GM19238 (cell line): ENCODE results near the gene LAMA1.
"Not testable (repeated sequence)": the region's sequence is repeated elsewhere in the genome, so short reads cannot be mapped to it uniquely, and the experiment has no call there.

Experiments used
- DNase-seq: peaks from one replicate; pipeline ENCODE4 v3.0.0; 2011; ENCODE audit warnings: low spot score; ENCODE audit not compliant: insufficient read length

LAMA1 gene, protein sequence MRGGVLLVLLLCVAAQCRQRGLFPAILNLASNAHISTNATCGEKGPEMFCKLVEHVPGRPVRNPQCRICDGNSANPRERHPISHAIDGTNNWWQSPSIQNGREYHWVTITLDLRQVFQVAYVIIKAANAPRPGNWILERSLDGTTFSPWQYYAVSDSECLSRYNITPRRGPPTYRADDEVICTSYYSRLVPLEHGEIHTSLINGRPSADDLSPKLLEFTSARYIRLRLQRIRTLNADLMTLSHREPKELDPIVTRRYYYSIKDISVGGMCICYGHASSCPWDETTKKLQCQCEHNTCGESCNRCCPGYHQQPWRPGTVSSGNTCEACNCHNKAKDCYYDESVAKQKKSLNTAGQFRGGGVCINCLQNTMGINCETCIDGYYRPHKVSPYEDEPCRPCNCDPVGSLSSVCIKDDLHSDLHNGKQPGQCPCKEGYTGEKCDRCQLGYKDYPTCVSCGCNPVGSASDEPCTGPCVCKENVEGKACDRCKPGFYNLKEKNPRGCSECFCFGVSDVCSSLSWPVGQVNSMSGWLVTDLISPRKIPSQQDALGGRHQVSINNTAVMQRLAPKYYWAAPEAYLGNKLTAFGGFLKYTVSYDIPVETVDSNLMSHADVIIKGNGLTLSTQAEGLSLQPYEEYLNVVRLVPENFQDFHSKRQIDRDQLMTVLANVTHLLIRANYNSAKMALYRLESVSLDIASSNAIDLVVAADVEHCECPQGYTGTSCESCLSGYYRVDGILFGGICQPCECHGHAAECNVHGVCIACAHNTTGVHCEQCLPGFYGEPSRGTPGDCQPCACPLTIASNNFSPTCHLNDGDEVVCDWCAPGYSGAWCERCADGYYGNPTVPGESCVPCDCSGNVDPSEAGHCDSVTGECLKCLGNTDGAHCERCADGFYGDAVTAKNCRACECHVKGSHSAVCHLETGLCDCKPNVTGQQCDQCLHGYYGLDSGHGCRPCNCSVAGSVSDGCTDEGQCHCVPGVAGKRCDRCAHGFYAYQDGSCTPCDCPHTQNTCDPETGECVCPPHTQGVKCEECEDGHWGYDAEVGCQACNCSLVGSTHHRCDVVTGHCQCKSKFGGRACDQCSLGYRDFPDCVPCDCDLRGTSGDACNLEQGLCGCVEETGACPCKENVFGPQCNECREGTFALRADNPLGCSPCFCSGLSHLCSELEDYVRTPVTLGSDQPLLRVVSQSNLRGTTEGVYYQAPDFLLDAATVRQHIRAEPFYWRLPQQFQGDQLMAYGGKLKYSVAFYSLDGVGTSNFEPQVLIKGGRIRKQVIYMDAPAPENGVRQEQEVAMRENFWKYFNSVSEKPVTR (N-terminal part only)

DNA sequence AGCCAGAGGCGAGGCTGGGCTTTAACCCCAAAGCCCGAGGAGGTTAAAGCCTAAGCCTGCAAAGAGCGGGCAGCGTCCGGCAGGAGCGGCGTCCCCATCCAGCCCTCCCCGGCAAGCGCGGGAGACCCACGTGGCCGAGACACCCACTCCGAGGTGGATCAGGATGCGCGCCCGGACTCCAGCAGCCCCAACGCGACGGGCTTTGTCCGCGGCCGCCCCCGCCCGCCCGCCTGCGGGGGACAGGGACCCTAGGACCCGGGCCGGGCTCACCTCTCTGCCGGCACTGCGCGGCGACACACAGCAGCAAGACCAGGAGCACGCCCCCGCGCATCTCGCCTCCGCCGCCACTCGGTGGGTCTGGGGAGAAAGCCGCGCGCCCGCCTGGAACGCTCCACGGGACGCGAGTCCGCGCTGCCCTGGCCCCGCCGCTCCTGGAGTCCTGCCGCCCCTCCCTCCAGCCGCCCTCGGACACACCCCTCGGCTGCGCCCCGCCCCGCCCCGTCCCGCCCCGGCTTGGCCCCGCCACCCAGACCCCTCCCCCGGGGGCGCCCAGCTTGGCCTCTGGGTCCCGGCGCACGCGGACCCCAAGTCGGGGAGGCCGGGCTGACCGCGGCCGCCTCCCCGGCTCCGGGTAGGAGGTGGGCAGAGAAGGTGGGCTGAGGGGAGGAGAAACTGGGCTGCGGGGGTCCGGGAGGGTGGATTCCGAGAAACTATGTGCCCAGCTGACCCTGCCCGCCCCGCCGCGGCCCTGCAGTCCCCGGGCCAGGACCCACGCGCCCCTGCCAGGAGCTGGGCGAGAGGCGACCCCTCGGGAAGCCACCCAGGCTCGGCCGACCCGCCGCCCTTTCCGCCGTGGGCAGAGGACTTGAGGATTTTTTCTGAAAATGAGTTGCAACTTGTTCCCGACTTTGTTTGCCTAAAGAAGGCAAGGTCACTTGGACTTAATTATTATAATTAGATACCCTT is at the start of gene LAMA1:
LAMA1 (minus strand) TSS at position 408 of the 966 bp plus-strand sequence; CDS start at position 331, 77 bp downstream.
- DNase-seq, result no peak

DNA sequence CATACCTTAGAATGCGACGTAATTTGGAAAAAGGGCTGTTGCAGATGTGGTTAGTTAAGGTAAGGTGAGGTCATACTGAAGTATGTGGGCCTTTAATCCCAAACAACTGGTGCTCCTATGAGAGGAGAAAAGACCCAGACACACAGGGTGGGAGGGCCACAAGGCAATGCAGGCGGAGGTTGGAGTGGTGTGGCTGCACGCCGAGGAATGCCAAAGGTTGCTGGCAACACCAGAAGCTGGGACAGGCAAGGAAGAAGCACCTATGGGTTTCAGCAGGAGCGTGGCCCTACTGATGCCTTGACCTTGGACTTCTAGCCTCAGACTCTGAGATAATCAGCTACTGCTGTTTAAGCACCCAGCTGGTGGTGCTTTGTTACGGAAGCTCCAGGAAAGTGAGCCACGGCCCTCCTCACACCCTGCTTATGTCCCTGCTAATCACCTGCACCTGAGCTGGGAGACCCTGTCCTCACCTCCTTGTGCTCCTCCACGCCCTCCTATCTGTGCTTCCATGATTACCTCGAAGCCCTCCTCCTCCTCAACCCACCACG is 48.3 kb upstream of the LAMA1 start:
- no peak for DNase-seq

DNA sequence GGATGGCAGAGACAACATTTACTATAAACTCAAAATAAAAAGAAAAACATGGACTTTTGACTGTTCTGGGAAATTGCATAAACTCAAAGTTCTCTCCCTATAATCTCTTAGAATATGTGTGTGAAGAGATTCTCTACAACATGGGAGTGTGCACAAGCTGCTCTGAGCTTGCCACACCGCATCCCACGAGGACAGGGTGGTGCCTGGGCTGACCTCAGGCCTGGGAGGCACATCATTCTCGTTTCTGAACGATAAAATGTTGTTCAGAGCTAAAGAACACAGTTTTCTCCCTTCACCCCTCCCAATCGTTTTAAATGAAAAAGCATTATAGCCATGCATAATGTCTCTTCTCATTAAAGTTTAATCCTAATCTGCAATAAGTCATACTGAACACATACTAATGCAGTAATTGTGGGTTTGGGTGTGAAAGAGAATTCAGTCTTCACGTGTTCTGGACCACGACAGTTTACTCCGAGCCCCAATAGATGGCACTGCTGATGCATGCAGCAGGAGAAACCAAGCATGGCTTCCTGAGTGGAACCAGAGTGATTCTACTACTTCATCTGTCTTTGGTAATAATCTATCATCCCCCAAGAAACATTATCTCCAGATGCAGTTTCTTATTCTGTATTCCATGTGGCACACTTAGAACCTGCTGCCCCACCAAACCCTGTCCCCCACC is 46.9 kb upstream of the LAMA1 start:
- no peak for DNase-seq

DNA sequence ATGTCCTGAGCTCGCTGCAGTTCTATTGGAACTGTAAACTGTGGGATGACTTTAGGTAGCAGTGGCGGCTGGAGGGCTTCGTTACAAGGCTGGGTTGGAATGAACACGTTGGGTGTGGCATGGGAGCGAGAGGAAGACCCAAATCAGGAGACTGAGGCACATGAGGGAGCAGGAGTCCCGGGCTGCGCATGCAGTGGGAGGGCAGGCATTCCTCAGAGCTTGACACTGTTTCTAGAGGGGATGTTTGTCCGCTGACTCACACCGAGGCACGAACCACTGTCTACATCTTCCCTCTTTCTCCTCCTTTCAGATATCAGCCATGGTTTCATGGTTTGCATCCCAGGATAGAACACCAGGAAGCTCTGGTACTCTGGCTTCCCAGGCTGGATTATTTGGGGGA is 40.6 kb upstream of the LAMA1 start:
- no peak for DNase-seq

DNA sequence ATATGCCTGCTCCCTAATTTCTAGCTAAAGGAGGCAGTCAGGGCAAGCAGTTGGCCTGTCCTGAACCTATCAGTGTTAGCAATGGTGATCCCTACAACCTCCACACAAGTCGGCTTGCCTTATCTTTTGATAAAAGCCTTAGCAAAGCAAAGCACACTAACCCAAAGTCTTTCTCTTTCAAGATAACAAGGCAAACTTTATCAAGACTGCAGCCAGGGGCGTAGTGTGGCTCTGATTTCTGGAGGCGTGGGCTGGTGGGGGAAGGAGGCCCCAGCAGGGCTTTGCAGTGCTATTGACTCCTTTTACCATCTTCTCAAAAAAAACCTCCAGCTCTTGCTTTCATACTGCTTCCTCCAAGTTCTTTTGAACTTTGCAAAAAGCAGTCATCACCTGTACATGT is 40.2 kb upstream of the LAMA1 start:
- DNase-seq, result no peak

DNA sequence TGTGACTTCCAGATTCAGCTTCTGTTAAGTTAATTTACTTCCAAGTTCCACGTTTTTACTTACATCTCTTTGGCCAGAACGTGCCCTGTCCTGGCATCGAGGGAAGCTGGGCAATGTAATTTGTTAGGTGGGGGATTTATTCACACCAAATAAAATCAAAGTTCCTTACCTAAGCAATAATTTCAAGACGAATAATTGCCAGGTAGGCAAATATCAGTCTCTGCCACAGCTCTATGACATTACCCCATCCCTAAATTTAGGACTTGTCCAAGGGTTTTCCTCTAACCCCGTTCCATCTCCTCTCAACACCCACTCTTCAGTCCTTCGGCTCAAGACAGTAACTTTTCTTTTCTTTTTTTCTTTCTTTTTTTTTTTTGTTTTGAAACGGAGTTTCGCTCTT is 38.3 kb upstream of the LAMA1 start:
- DNase-seq, result no peak

DNA sequence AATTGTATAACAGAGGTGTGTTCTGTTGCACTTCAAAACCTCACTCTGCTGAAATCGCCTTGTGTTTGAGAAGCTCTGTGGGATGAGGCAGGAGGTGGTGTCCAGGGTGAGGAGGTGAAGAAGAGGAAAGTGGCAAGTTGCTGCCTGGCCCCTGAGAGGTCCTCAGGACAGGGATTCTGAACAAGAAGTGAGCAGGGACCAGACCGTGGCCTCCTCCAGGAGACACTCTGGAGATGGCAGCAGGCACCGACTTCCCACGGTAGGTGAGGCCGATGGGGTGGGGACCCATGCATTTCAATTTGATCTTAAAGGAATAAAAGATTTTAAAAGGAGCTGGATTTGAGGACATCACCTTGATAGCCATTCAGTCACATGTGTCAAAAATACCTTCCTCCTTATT is 37.5 kb upstream of the LAMA1 start:
- no peak for DNase-seq

DNA sequence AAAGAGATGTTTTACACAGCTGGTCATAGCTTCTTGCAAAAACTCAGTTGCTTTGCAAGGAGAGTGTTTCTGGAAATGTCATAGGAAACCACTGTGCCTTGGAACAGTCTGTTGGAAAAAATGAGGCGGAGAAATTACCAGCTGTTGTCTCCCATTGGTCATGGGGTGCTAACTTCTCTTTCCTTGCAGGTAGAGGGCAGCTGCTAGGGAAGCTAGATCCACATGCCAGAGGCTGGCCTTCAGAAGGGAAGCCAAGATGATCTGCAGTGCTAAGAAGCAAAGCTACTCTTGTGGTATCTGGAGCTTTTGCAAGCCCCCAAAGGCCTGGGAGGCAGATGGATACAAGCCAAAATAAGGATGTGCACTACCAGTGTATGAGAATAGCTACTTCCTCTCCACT is 34.8 kb upstream of the LAMA1 start:
- no peak for DNase-seq

DNA sequence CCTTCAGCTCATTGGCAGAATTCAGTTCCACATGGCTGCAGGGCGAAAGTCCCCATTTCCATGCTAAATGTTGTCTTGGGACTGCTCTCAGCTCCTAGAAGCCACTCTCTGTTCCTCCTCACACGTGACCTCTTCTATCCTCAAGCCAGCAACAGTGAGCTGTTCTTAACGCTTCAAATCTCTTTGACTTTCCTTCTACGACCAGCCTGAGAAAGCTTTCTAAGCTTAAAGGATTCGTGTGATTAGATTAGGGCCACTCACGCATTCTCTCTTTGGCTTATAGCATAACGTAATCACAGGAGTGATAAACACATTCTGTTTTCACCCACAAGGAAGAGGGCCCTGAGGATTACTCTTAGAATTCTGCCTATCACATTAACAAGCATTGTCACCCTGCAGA is 29.8 kb upstream of the LAMA1 start:
- no peak for DNase-seq

DNA sequence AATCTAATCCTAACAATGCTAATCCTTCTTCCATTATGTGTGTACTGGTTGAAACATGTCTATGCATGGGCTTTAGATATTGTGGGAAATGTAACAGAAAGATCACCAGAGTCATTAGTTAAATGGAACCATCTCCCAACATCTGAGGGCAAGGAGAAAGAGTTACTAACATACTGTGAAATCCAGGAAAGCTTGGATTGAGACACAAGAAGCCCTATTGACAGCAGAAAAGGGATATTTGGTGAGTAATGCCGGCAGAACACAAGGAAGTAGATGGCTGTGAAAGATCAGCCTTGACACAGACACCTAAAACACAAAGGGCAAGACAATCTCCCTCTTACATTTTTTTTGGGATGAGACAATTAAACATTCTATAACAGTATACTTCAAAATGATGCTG is 28.5 kb upstream of the LAMA1 start:
- DNase-seq, result no peak

DNA sequence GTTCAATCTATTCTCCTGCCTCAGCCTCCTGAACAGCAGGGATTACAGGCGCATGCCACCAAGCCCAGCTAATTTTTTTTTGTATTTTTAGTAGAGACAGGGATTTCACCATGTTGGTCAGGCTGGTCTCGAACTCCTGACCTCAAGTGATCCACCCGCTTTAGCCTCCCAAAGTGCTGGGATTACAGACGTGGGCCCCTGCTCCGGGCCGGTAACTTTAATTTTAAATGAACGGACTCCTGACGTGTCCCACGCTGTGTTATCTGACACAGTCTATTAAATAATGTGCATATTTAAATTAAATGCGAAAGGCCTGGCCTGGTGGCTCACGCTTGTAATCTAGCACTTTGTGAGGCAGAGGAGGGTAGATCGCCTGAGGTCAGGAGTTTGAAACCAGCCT is 27.3 kb upstream of the LAMA1 start:
- DNase-seq, result not testable (repeated sequence)

DNA sequence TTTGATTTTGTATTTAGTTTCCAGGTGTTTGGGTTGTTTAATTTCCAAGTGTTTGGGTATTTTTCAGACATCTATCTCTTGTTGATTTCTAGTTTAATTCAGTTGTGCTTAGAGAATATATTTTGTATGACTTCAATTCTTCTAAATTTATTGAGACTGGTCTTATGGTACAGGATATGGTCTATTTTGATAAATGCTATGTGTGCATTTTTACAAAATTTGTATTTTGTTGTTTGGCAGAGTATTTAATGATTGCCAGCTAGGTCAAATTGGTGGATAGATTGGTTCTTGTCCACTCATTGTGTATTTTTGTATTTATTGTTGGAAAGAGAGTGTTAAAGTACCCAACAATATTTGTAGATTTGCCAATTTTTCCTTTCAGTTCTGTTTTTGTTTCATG is 23.7 kb upstream of the LAMA1 start:
- no peak for DNase-seq

DNA sequence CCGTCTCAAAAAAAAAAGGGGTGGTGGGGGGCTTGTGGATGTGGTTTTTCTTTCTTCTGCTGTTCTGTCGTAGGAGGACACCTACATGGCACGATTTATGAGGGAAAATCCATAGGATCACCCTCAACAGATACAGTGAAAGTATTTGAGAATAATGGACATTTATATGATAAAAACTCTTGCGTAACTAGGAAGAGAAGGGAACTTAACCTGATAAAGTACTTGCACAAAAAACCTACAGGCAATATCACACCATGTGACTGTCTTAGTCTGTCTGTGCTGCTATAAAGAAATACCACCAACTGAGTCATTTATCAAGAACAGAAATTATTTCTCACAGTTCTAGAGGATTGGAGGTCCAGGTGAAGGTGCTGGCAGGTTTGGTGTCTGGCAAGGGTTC is 21.8 kb upstream of the LAMA1 start:
- no peak for DNase-seq

DNA sequence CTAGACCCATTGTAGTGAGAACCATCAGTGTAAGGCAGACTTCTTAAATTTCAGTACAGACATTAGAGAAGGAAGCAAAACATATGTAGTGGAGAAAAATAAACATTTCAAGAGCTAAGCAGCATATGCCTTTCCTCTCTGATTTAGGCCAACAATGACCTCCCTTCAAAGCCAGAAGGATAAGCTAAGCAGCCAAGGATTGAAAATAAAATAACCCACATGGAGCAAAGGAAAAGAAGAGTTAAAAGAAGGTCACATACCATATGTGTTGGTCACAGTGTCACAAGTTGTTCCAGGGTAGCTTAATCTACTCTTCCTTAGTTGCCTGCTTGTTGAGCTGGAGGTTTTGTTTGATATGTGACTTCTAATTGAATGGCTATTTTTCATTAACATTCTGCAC is 15.6 kb upstream of the LAMA1 start:
- no peak for DNase-seq

DNA sequence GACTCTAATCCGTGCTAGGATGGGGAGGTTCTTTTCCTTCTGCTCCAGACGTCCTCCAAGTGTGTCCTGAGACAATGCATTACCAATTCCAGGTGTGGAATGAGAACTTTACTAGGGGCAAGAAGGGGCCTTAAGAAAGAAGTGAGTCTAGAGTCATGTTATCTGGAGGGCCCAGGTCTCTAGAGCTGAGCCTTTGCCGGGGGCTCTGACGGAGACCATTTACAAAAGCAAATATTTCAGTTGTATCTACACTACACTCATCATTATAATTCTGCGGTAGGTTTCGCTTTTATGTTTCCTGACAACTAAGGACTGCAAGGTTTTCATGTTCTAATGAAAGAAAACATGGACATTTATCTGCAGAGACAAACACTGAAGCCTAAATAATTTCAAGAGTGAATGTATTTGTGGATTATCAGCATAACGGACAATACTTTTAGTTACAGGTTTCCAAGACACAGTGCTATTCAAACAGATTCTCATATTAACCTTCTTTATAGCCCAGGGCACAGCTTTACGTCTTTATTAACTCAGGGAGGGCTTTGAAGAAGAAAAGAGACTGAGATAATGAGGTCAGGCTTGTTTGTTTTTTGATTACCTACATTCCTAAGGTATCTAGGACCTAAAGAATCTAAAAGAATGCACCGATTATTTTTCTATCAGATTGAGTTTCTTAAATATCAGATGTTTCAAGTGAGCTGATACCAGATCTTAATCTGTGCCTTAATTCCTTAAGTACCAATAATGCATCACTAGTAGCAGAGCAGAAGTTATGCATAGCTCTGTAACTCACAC is 15.0 kb upstream of the LAMA1 start:
- DNase-seq, result no peak

DNA sequence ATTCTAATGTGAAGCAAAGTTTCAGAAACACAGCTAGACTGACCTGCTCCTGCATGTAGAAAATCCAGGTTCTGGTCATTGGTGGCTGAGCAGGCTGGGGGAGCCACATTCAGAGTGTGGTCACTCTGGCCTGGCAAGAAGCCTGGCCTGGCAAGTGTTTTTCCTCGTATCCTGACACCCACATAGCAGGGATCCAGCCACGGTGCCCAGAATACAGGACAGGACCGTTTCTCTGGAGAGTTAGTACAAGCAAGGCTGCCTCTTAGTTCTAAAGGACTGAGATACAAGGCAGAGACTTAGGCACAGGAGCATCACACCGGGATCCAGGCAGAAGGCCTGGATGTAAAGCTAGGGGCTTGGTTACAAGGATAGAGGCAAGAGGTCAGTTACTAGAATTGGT is 4.8 kb upstream of the LAMA1 start:
- DNase-seq, result no peak

DNA sequence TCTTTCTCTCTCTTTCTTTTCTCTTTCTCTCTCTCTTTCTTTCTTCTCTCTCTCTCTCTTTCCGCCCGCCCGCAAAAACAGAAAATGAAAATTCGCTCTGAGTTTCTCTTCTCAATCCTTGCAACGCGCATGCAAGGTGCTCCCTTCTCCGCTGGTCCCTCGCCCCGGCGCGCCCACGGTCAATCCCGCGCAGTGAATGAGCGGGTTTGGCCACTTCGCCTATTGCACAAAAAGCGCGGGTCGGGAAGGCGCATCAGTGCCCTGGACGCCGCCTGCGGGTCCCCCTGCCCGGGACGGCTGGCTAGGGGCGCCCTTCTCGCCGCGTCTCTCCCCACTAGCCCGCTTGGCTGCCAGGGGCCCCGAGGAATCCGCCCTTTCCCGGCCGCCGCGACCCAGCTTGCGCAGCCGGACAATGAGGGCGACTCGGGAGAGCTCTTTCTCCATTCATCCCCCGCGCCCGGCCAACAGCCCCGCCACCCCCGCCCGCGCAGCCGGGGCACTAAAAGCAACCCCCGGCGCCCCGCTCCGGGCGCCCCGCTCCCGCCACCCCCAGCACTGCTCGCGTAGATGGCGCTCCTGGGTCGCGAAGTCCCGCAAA is 706 bp downstream of the LAMA1 start:
- DNase-seq, result no peak

DNA sequence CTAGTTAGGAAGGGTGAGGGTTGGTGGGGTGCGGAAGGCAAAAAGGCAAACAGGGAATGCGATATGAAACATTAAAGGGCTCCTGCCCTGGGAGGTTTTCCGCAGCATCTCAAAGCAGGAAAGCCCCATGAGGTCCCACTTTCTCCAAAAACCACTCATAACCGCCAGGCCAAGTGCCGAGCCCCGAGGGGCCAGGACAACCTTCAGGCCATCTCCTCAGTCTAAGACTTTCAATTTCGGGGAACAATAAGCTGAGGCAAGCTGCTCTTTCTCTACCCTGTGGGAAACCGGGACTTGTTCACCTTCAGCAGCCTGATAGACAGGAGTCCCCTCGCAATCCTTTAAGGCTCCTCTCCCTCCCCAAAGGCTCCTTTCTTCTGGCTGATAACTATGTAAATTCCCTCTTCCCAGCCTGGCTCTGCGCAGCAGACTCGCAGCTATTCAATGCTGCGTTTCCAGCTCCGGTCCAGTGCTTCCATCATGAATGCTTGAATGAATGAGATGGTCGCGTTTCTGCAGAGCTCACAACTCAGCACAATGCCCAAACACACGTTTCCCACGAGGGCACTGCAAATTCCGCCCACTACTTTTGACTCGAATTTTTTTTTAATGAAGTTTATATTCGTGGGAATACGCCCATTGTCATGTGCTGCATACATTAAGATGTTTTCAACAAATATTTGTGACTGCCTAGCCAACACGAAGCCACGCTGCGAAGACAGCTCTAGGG is 1.4 kb downstream of the LAMA1 start:
- no peak for DNase-seq
